AG04449 (cell line): Measurements from ENCODE around the gene TMEM150C.

Experiments used
- CTCF ChIA-PET: fragments of 350-600 bp; formaldehyde crosslinking; extraction: SDS; loops from one replicate; lab custom pipeline; 2021; ENCODE audit warnings: antibody characterized with exemption; lab: Yijun Ruan, JAX
- POLR2A ChIA-PET: fragments of 400-600, 350-600 bp; formaldehyde crosslinking; extraction: SDS; loops from one replicate; lab custom pipeline; 2020; ENCODE audit warnings: antibody characterized with exemption, inconsistent platforms; lab: Yijun Ruan, JAX
- DNase-seq: peaks from one replicate; pipeline ENCODE4 v3.0.0-alpha.2; 2010; ENCODE audit warnings: low read depth, low spot score
- H3K4me3 ChIP-seq: 2 replicates; pipeline ENCODE4 v1.5.1; 2011; ENCODE audit warnings: low read depth, mild to moderate bottlenecking, control low read depth, low read length
- CTCF ChIP-seq: IDR thresholded peaks from one replicate; pipeline ENCODE4 v1.5.1; 2011; ENCODE audit warnings: mild to moderate bottlenecking, moderate library complexity, low read length, control low read depth, inconsistent platforms; ENCODE audit not compliant: insufficient read depth; ENCODE audit errors: missing control alignments

Gene TMEM150C

DNA sequence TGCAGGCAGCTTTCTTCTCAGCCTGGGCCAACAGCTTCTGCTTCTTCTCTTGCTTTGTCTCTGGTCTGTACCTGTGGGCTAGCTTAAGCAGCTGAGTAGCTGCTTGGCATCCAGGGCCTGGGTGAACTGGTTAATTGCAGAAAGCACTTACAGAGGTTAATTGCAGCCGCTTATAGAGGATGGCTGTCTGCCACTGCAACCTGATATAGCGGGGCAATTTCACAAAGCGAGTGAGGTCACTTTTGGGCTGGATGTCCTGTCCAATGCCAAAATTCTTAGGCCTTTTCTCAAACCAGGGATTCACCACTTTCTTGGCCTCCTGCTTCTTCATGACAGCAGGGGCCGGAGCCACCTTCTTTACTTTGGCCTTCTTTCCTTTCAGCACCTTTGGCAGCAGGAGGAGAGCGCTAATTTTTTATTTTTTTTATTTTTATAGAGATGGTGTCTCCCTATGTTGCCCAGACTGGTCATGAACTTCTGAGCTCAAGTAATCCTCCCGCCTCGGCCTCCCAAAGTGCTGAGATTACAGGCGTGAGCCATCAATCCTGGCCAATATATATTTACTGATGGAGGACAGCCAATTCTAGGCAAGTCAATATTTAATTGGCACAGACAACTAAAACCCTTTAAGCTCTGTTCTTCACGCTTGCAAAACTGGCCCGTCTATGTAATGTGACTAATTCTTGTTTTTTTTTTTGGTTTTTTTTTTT is 70.4 kb downstream of the TMEM150C start:
- TF ChIP-seq CTCF = no peak
- POLR2A ChIA-PET = no interaction called here
- no peak for DNase-seq
- CTCF ChIA-PET = interaction anchor here (0.8 to 1.2 kb wide), 3 partner anchors 9 to 248 kb away, joined by 3 to 5 read pairs (median 3); no protein-coding TSS in a partner anchor
- no peak overlapping the region for H3K4me3 ChIP-seq

GRCh38 chr4:82489987-82490386 is 71.8 kb downstream of the TMEM150C start:
- TF ChIP-seq CTCF = no peak
- CTCF ChIA-PET = interaction anchor here (1.2 to 1.6 kb wide), 2 partner anchors 10 to 13 kb away, joined by 4 to 5 read pairs; no protein-coding TSS in a partner anchor
- no peak for DNase-seq
- no peak overlapping the region for H3K4me3 ChIP-seq
- POLR2A ChIA-PET = no interaction called here

GRCh38 chr4:82489076-82489475 is 72.7 kb downstream of the TMEM150C start:
- no peak for DNase-seq
- POLR2A ChIA-PET = interaction anchor here (0.6 to 0.7 kb wide), 2 partner anchors 396 to 781 kb away, joined by 4 read pairs; no protein-coding TSS in a partner anchor
- TF ChIP-seq CTCF = no peak
- H3K4me3 ChIP-seq = no peak overlapping the region
- CTCF ChIA-PET = interaction anchor here (0.7 to 1.6 kb wide), 4 partner anchors 9 to 250 kb away, joined by 3 to 4 read pairs (median 3); no protein-coding TSS in a partner anchor

- H3K4me3 ChIP-seq = no peak overlapping the region
- CTCF ChIA-PET = interaction anchor here (0.9 kb wide), 1 partner anchor 24 kb away, joined by 3 read pairs; no protein-coding TSS in a partner anchor
- TF ChIP-seq CTCF = no peak
- POLR2A ChIA-PET = no interaction called here
- DNase-seq = no peak
These were observed 76.6 kb downstream of the TMEM150C start for GRCh38 chr4:82484996-82485783.

- no peak for DNase-seq
These were observed 79.4 kb downstream of the TMEM150C start for GRCh38 chr4:82482387-82482786.

More at GRCh38 chr4:82482387-82482786, 79.4 kb downstream of the TMEM150C start:
- H3K4me3 ChIP-seq = no peak overlapping the region
- ChIA-PET CTCF (no interaction called here), POLR2A (no interaction called here)
- TF ChIP-seq CTCF = no peak
